Stomach (tissue), 9 donors: Measurements from ENCODE around the gene CER1. TPM values are rescaled to one million over a fixed set of nuclear protein-coding genes. Genes with fewer than 3 reads are reported as not detected.

Experiments
- DNase-seq, 2 donors: peaks; one replicate each; pipeline versions ENCODE4 v3.0.0 to v3.0.0-alpha.2; 2013 to 2019
- H3K27ac ChIP-seq, 5 donors: fragments of 200-600 bp in 4 of 5; sonication (generic) in 4 of 5; one replicate each; pipeline ENCODE4 v1.5.1; 2013 to 2019; ENCODE audit warnings: mild to moderate bottlenecking in 1 of 5, moderate library complexity in 1 of 5
- H3K27me3 ChIP-seq, 3 donors: fragments of 200-600 bp; sonication (generic); one replicate each; pipeline ENCODE4 v1.5.1; 2017 to 2019; ENCODE audit warnings: mixed run types in 1 of 3
- H3K36me3 ChIP-seq, 4 donors: fragments of 200-600 bp; sonication (generic); 1 replicate in 3 of 4; 2 replicates in 1 of 4; pipeline ENCODE4 v1.5.1; 2016 to 2019
- H3K4me1 ChIP-seq, 4 donors: fragments of 200-600 bp; sonication (generic); one replicate each; pipeline ENCODE4 v1.5.1; 2016 to 2019
- H3K4me3 ChIP-seq, 4 donors: fragments of 200-600 bp; sonication (generic) in 3 of 4; one replicate each; pipeline ENCODE4 v1.5.1; 2016 to 2019; ENCODE audit warnings: mild to moderate bottlenecking in 1 of 4
- H3K9me3 ChIP-seq, 4 donors: fragments of 200-600 bp; sonication (generic); one replicate each; pipeline ENCODE4 v1.5.1; 2016 to 2019
- EP300 ChIP-seq: sonication (generic); formaldehyde crosslinking; IDR thresholded peaks from one replicate; pipeline ENCODE4 v1.6.1; 2017; ENCODE audit warnings: antibody characterized with exemption
- POLR2A ChIP-seq, 4 donors: fragments of 450-650 bp; IDR thresholded peaks; one replicate each; pipeline ENCODE4 v1.6.1; 2016; ENCODE audit warnings: antibody characterized with exemption in 4 of 4, control low read depth in 2 of 4, mild to moderate bottlenecking in 1 of 4, moderate library complexity in 1 of 4
- POLR2AphosphoS5 ChIP-seq, 3 donors: sonication (generic); formaldehyde crosslinking; IDR thresholded peaks; one replicate each; pipeline ENCODE4 v1.6.1; 2016; ENCODE audit warnings: antibody characterized with exemption in 3 of 3
- WGBS, 5 donors: extraction: QIAGEN DNeasy Blood & Tissue Kit in 3 of 5; methylation state at CpG; one replicate each; pipeline versions ENCODE4 v1.1.5 to v1.1.7; 2013 to 2018; 5-methylcytosine and 5-hydroxymethylcytosine counted together
- intact Hi-C: fragments of 100-400 bp; cut with DNase I; formaldehyde crosslinking; loops from one replicate; pipeline ENCODE4 v1.15.1; 2023; ENCODE audit warnings: low total_unique reads
- polyA plus RNA-seq, 3 donors: library from polyadenylated mRNA; stranded (reverse); fragments of 200-250 nt; gene quantifications; one replicate each; pipeline ENCODE4 v1.2.3, GENCODE V29; 2013
- total RNA-seq, 5 donors: library from RNA; depleted of rRNA; stranded (reverse); fragments of >200 nt; gene quantifications; one replicate each; pipeline versions ENCODE4 v1.1.0 to v1.2.3, GENCODE V29; 2014 to 2016
- TF ChIP-seq, protein P1 (sequence below), 7 experiments: fragments of 450-650 bp in 4 of 7; fragments of 200-600 bp in 3 of 7; sonication (generic) in 3 of 7; IDR thresholded peaks; one replicate each; pipeline ENCODE4 v1.5.1; 2016 to 2019; ENCODE audit warnings: antibody characterized with exemption in 7 of 7, control low read depth in 2 of 7, mild to moderate bottlenecking in 1 of 7
- donor health status: healthy with polysubstance abuse.
- donor health status: Bipolar disorder and iron deficiency.
- donor health status: healthy.

The CER1 gene
- total and polyA plus RNA-seq, 8 donors: not detected

DNA sequence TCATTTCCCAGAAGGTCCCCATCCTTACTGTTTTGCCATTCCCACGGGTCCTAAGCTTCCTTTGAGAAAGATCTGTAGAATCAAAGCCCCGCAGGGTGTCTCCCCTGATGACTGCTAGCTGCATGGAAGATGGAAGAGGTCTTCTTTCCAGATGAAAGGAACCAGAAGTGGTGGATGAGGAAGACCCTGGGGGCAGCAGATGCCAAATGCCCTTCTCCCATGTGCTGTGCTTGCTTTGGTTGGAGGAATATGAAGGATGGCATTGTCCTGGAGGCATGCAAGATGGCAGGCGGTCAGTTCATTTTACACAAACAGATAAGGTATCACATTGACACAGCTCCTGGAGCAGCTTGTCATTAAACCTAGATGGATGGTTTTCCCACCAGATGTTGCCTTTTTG lies 25.8 kb upstream of the CER1 start:
- intact Hi-C loops: no loop called here
- H3K4me3 ChIP-seq: no peak overlapping the region
- 78 to 86% (median 84%) methylated on average over 3 of the region's 3 CpGs for WGBS, 5 donors
- H3K27me3 ChIP-seq: no peaks in the 10 kb centered on the region
- TF ChIP-seq, protein P1, sequence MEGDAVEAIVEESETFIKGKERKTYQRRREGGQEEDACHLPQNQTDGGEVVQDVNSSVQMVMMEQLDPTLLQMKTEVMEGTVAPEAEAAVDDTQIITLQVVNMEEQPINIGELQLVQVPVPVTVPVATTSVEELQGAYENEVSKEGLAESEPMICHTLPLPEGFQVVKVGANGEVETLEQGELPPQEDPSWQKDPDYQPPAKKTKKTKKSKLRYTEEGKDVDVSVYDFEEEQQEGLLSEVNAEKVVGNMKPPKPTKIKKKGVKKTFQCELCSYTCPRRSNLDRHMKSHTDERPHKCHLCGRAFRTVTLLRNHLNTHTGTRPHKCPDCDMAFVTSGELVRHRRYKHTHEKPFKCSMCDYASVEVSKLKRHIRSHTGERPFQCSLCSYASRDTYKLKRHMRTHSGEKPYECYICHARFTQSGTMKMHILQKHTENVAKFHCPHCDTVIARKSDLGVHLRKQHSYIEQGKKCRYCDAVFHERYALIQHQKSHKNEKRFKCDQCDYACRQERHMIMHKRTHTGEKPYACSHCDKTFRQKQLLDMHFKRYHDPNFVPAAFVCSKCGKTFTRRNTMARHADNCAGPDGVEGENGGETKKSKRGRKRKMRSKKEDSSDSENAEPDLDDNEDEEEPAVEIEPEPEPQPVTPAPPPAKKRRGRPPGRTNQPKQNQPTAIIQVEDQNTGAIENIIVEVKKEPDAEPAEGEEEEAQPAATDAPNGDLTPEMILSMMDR (IDR thresholded peaks at IDR 0.05): no peak
- TF ChIP-seq POLR2A (IDR thresholded peaks at IDR 0.05) (no peak), EP300 (no peak), POLR2AphosphoS5 (IDR thresholded peaks at IDR 0.05) (no peak)
- DNase-seq: no peak
- no peaks in the 10 kb centered on the region for H3K4me1 ChIP-seq
- no peak overlapping the region for H3K27ac ChIP-seq
- H3K36me3 ChIP-seq: peaks cover 0 to 6% (median 0%) of the 10 kb centered on the region in 4 donors
- no peaks in the 10 kb centered on the region for H3K9me3 ChIP-seq

DNA sequence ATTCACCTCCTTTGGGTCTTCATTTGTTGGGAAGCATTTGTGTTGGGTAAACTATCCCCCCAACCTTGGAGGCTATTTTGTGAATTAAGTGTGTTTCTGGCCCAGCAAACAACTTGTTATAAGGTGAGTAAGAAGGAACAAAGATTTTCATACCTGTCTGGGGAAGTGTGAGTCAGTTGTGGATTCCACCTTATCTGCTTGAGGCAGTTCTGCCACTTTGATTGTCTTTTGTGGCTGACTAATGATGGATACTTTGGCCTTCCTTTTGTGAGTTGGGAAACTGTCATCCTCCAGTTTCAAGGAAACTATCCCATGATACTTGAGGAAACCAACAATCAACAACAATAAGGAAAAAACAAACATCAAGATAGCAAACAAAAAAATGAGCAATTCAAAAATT lies 24.6 kb upstream of the CER1 start:
- H3K36me3 ChIP-seq: peaks cover 0 to 6% (median 0%) of the 10 kb centered on the region in 4 donors
- no peak for TF ChIP-seq POLR2A (IDR thresholded peaks at IDR 0.05)
- no peak for TF ChIP-seq EP300
- TF ChIP-seq, protein P1 (IDR thresholded peaks at IDR 0.05): no peak
- TF ChIP-seq POLR2AphosphoS5 (IDR thresholded peaks at IDR 0.05): no peak
- H3K4me3 ChIP-seq: no peak overlapping the region
- DNase-seq: no peak
- intact Hi-C loops: no loop called here
- no peak overlapping the region for H3K27ac ChIP-seq
- no peaks in the 10 kb centered on the region for H3K9me3 ChIP-seq
- no peaks in the 10 kb centered on the region for H3K4me1 ChIP-seq
- H3K27me3 ChIP-seq: no peaks in the 10 kb centered on the region

DNA sequence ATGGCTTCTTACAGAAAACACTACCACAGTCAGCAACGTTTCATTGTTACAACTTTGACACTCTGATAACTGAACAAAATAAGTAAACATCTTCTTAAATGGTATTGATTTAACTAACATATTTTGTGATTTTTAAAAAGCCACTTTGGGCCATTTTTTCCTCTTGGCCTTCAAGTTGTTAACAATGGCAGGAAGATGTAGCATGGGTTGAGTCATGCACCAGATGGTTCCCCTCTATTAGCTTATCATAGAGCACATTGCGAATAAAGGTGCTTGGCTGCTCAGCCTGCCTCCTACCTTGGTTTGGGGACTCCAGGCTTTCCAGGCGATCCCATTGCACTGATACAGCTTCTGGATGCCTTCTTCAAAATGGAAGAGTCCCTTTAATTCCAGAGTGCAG lies 24.1 kb upstream of the CER1 start:
- H3K27me3 ChIP-seq: no peaks in the 10 kb centered on the region
- DNase-seq: no peak
- H3K36me3 ChIP-seq: peaks cover 0 to 6% (median 0%) of the 10 kb centered on the region in 4 donors
- intact Hi-C loops: no loop called here
- no peak overlapping the region for H3K4me3 ChIP-seq
- no peaks in the 10 kb centered on the region for H3K4me1 ChIP-seq
- no peak overlapping the region for H3K27ac ChIP-seq
- H3K9me3 ChIP-seq: no peaks in the 10 kb centered on the region
- 72 to 80% (median 78%) methylated on average over 3 of the region's 3 CpGs for WGBS, 5 donors
- TF ChIP-seq POLR2AphosphoS5 (IDR thresholded peaks at IDR 0.05) (no peak), POLR2A (IDR thresholded peaks at IDR 0.05) (no peak)
- TF ChIP-seq, protein P1 (IDR thresholded peaks at IDR 0.05): no peak

DNA sequence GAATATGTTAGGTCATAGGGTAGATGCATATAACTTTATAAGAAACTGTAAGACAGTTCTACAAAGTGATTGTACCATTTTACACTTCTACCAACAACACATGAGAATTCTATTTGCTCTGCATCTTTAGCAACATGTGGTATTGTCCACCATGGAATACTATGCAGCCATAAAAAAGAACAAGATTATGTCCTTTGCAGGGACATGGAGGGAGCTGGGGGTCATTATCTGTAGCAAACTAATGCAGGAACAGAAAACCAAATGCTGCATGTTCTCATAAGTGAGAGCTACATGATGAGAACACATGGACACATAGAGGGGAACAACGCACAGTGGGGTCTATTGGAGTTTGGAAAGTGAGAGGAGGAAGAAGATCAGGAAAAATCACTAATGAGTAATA lies 22.2 kb upstream of the CER1 start:
- peaks cover 0 to 6% (median 0%) of the 10 kb centered on the region in 4 donors for H3K36me3 ChIP-seq
- TF ChIP-seq POLR2AphosphoS5 (IDR thresholded peaks at IDR 0.05): no peak
- no peak for TF ChIP-seq POLR2A (IDR thresholded peaks at IDR 0.05)
- no peak for TF ChIP-seq EP300
- TF ChIP-seq, protein P1 (IDR thresholded peaks at IDR 0.05): no peak
- H3K27ac ChIP-seq: no peak overlapping the region
- H3K4me1 ChIP-seq: no peaks in the 10 kb centered on the region
- 91 to 100% (median 96%) methylated on average over 1 of the region's 1 CpG for WGBS, 5 donors
- no peaks in the 10 kb centered on the region for H3K27me3 ChIP-seq
- H3K9me3 ChIP-seq: no peaks in the 10 kb centered on the region
- no peak overlapping the region for H3K4me3 ChIP-seq
- intact Hi-C loops: no loop called here
- no peak for DNase-seq
